HG03280 (cell line): ENCODE data around the gene OSTF1.

Experiments used
- ATAC-seq: cut with Tn5 transposase; IDR thresholded peaks from one replicate; pipeline ENCODE4 v1.9.1; 2021; ENCODE audit warnings: mild to moderate bottlenecking, moderate library complexity; ENCODE audit not compliant: unreplicated experiment

The OSTF1 gene

DNA sequence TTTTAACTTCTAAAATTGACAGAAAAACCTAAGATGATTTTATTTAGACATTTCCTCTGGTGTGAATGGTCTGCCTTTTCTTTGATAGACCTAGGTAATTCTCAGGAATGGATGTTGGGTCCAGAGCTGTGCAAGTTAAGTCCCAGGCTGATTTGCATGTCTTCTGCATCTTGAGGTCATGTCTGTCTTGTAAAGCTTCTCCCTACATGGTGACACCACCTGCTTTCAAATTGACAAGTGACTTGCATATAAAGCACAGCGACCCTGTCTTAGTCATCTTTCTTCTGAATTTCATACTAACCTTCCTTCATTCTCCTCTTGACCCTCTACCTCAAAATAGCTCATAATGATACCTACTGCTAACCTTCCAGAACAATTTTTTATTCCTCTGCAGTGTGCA is 29.2 kb downstream of the OSTF1 start:
- ATAC-seq, result no peak

DNA sequence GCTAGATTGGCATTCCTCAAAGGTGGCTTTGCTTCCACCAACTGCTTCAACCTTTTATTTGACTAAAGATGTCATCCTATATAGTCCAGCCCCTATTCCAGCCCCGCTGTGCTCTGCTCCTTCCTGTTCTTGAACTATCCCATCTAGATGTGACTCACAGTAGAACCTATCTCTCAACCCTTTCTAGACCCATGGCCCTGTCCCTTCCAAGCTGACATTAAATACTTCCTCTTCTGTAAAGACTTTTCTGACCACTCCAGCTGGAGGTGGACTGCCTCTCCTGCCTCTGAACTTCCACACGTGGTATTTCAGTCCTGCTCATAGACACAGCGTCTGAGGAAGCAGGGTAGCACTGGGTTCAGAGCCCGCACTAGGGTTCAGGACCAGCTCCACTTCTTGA is 32.4 kb downstream of the OSTF1 start:
- ATAC-seq, result no peak

DNA sequence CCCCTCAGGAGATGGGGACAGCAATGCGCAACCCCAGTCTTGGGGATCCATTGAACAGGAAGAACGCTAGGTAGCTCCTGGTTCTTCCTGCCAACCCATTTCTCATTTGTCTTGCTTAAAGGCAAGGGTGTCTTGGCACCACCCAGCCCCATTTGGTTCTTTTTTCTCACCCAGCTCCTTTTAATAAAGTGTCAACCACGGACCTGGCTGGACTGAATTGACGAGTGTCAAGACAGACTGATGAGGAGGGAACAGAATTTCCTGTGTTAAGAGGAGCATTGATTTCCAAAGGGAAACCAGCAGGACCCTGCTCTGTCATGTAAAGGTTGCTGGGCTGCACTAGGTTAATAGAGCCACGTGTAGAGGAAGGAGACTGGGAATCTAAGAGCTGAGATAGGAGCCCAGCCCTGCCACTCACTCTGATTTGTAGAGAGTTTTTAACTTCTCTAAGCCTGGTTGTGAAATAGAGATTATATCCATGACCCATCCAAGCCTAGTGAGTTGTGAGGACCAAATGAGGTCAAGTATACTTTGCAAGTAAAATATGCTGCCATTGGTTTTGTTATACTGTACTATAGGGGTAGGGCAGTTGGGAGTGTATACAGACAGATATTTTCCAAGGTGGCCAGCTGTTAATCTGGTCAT is 33.7 kb downstream of the OSTF1 start:
- ATAC-seq, result no peak

DNA sequence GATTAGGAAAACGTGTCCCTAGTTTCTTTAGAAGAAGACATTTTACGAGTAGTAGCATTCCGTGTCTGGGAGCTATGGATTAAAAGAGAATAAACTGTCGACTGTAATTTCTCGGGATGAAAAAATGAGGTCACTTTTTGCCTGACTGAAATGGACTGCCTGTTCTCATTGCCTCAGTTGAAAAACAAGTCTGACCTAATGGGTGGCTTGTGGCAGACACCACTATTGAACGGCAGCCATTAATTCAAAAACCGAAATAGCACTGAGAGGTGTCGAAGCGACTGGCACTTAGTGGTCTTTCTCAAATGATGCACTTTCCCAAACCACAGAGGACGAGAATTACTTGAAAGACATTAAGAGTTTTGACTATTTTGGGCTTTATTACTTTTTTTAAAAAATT is 35.4 kb downstream of the OSTF1 start:
- ATAC-seq, result no peak

DNA sequence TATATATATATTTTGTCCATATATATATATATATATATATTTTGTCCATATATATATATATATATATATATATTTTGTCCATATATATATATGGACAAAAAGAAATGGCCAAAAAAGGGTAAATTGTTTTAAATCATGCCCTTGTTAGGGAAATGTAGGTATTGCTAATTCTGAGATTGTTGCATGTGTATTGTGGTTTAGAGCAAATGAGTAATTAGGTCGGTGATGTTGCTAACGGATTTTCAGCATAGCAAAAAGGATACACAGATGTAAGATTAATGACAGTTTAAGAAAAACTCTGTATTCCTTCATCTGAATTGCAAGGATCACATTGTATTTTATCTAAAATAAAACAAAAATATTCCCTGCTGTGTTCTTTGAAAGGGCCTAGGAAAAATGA is 40.2 kb downstream of the OSTF1 start:
- no peak for ATAC-seq

DNA sequence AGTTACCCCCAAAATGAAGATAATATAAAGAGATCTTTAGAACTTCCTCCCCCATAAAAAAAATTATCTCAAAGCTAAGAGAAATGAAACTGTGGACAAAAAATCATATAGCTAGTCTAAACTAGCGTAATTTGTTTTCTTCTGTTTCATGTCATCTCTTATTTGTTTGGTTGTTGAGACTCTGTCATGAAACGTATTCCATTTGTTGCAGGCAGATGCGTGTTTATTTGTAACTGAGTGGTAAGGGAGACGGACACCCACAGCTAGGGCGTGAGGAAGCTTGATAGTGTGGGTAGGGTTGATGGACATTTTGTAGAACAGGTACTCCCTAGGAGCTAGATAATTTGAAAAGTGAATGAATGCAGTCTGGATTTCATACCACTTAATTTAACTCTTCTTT is 41.9 kb downstream of the OSTF1 start:
- no peak for ATAC-seq

DNA sequence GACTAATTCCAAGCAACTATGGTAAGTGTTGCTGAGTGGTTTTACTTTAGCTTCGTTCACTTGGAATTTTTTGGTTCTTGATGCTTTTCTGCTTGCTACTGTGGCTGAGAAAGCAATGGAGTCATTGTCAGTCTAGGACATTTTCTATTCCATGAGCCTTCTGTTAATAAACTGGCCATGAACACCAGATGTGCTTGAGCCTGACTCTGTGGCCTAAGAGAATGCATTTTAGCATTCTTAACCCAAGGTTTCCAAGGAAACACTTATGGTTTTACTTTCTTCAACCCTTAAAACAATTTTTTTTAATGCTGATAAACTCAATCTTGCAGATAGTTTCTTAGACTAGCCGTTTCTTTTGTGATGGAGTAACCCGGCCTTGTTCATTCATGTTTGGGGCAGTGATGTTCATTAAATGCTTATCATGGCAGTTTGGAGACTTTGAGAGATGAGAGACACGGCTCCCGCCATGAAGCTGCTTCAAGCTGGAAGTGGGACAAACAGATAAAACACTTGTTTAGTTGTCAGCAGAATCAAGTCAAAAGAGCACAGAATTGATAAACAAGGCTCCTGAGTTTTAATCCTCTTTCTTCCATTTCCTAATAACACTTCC is 42.4 kb downstream of the OSTF1 start:
- ATAC-seq, result no peak

DNA sequence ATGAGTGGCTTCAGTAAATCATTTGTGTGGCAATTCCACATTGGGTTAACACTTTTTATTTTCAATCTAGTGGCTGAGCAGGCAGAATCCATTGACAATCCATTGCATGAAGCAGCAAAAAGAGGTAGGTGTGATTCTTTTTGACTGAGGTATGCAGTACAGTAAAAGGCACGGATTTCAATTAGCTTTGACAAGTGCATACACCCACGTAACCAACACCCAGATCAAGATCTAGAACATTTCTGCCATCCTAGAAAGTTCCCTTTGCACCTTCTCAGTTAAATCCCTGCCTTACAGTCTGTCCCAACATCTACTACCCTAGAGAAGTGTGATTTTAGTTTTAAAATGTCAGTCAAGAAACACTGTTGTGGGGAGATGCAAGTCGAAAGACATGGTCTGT is 43.4 kb downstream of the OSTF1 start:
- ATAC-seq, result no peak

DNA sequence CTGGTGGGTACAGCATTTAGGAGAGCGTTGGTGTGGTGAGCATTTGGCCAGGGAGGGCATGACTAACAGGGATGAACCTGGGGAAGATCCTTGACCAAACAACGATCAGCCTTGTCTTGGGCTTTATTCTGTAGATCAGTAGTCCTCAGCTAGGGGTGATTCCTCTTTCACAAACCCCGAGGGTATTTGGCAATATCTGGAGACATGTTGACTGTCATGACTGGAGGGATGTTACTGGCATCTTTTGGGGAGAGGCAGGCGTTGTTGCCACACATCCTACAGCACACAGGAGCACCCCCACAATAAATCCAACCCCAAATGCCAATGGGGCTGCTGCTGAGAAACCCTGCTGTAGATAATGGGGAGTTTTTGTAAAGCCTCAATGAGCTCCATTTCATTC is 43.9 kb downstream of the OSTF1 start:
- ATAC-seq, result no peak

DNA sequence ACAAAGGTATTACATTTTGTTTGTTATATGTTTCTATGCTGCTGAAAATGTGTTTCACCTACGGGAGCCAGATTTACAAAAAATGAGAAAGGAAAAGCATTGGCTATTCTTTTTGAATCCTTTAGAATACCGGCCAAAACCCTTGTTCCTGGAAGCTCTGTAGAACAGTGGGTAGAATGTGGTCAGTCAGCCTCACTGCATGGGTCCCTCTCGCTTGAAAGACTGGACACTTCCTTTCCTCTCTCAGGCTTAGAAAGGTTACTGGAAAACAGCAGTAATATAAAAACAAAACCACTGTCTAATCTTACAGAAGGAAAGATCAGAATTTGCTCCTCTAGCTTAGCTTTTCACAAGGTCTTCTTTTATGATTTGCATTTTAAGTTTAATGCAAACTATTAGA is 45.1 kb downstream of the OSTF1 start:
- no peak for ATAC-seq

DNA sequence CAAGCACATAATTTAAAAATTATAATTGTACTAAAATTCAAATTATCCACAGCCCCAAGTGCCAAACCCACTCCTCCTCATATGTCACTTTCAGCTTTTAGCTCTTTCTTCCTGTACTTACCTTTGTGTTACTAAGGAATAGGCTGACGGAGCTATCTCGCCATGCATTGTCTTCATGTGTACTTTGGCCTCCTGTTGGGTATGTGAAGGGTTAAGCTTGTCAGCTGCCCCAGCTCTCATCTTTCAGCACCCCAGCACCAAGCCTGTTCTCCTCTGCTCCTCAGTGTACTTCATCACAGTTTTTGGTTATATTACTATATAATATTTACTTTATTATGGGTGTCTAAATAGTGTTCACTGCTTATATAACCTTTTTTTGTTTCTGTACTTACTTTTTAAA is 46.2 kb downstream of the OSTF1 start:
- ATAC-seq, result no peak

DNA sequence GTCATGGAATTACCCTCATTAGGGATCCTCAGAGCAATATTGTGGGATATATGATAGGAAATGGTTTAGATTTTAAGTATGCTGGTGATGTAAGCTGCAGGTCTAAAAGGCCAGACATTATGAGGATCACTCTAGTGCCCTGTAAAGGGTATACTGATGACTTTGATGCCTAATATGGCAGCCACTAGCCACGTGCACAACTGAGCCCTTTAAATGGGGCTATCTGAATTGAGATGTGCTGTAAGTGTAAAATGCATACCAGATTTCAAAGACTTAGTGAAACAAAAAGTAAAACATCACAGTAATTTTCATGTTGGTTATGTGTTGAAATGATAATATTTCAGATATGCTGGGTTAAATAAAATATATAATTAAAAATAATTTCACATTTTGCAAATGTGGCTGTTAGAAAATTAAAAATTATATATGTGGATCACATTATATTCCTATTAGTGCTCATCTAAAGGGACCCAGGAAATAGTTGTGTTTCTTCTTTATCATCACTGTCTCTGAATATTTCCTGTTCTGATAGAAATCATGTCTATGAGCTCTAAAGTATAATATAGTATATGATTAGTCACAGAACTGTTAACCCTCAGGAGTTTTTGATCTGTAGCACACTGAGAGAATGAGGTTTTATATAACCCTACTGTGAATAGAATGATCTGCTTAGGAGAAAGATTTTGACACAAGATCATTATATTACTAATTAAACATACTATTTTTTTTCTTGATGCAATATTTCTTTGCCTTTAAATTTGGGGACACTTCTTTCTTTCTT is 50.1 kb downstream of the OSTF1 start:
- ATAC-seq, result no peak

DNA sequence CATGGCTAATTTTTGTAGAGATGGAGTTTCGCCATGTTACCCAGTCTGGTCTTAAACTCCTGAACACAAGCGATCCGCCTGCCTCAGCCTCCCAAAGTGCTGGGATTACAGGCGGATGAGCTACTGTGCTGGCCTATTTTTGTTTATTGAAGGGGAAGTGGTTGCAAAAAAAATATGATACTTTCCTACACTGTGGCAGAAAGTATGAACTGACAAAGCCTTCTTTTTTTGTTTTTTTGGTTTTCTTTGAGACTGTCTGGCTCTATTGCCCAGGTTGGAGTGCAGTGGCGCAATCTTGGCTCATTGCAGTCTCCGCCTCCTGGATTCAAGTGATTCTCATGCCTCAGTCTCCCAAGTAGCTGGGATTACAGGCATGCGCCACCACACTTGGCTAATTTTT is 50.9 kb downstream of the OSTF1 start:
- ATAC-seq, result no peak

DNA sequence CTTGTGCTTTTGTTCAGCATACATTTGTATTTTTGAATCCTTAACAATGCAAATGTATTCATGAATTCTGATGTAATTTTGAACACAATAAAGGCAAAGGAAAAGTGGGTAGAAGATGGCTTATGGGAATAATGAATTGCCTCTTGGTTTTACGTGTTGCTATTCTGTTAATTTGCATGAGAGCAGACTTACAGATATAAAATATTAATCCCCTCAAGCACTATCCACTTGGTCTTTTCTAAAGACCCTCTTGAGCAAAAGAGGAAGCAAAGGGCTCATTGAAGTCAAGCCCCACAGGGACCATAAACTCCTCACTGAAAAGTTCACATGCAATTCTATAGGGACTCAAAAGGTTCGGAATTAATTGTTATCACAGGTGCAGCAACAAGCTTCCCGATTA is 51.9 kb downstream of the OSTF1 start:
- ATAC-seq, result no peak

DNA sequence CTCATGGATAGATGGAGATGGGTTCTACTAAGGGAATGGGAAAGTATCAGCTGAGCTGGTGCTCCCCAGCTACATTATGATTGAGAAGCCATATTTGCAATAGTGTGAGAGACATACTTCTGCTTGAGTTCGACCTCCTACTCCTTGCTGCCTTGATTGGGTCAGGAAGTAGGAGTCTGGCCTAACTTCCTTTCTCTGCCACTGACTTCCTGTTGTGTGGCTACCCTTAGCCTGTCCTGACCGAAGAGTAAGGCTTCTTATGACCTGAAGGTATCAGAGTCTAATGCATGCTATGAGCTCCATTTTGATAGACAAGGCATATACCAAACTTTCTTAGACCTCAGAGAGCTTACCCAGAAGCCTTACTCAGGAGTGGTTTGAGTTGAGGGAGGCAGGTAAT is 53.9 kb downstream of the OSTF1 start:
- ATAC-seq, result no peak

DNA sequence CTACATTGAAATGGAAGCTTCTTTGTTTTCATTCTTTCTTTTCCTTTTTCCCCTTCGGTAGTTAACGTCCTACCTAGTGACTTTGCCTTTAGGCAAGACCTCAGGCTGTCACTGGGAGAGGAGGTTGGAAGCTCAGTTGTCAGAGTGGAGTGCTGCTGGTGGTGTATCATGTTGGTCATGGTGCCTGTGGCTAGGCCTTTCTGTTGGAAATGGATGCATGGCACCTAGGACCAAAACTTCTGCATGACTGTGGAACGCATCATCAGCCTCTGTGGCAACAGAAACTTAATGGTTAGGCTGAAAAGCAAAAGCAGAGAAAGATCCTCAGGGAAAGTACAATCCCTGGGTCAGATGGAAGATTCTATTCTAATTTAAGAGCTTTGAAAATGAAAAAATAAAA is 57.9 kb downstream of the OSTF1 start:
- no peak for ATAC-seq

DNA sequence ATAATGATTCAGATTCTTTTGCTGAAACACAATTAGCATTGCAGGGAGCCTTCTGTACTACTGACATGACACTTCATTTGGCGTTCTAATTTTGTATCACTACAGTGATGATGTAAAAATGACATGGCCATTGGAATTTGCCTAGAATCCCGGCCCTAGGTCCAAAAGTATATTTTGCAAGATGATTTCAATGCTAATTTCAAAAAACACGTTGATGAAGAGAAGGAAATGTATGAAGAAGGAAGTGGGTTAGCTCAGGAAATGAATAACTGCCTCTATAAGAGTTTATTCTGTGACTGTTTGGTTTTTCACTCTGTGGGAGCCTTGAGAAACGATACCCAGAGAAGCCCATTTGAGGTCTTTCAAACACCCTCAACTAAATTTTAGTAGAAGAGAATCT is 59.3 kb downstream of the OSTF1 start:
- ATAC-seq, result no peak

DNA sequence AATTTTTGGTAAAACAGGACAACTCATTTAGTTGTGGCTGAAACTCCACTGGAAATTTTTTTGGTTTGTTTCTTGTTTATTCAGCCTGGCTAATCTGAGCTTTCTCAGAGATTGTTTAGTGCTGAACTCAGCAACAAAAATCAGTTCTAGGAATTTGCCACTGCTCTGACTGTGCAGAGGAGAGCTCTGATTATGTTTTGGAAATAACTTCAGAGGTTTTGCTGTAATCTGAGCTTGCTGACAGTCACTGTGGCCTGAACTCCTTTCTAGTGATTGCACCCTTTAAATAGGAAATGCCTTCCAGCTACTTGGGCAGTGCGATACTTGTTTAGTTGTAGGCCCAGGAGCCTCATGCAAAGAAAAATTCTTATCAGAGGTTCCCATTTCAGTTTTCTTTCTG is 60.2 kb downstream of the OSTF1 start:
- no peak for ATAC-seq

DNA sequence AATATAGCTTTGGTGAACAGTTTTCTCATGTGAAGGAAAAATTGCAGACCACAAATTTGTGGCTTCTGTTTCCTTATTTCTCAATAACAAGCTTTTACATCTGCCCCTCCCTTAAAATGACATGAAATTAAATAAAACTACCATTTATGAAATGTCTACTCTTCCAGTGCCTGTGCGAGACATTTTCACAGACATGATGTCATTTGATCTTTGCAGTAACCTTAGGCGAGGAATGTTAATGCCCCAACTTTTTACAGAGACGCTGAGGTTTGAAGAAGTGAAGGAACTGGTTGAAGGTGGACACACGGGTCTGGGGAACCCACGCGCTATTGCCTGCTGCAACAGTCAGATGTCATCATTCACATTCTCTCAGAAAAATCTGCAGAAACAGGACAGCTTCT is 61.5 kb downstream of the OSTF1 start:
- no peak for ATAC-seq

DNA sequence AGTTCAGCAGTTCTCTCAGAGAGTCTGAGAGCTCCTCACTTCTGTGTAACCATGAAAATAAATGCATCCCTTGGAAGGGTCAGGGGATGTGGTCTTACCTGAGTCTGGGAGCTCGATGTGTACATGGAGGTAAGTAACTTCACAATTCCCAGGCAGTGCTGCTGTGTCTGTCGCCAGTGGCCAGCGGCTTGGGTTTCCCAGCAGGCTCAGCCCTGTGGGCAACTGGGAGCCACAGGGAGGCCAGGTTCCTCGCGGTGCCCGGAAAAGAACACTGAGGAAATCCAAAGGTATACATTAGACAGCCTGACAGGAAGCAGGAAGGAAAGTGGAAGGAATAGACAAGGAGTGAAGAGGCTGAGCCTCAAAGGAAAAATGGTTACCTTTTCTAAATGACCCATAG is 62.2 kb downstream of the OSTF1 start:
- ATAC-seq, result no peak

DNA sequence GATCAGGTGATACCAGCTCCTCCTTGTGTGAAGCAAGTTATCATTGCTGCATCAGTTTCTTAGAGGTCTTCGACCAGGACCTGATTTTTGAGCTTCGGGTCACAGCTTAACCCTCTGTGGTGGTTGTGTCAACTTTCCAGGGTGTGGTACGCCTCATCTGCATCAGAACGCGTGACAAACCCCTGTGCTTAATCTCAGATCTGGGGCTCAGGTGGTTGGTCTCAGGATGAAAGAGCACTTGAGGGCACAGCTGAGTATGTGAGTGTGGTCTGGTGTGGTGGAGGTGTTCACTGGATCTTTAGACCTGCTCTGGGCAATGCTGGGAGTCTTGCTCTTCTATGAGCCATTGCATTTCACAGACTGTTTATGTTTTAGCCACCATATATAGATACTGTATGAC is 64.1 kb downstream of the OSTF1 start:
- no peak for ATAC-seq

DNA sequence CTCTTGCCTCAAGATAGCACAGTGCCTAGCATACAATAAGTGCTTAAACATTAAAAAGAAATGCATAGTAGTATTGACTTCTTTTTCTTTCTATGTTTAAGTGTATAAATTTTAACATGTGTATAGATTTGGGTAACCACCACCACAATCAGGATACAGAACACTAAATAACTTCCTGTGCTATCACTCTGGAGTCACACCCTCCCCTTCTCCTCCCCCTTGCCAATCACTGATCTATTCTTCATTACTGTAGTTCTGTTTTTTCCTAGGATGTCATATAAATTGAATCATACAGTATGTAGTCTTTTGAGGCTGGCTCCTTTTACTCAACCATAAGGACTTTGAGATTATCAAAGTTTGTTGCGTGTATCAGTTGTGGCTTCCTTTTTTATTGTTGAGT is 68.5 kb downstream of the OSTF1 start:
- no peak for ATAC-seq
